OCI-LY3 (cell line): Measurements from ENCODE around the gene HNRNPLL.

Source experiments
- H2AFZ ChIP-seq: fragments of 200-600, 300-600 bp; shearing (Covaris generic); 2 replicates; pipeline ENCODE4 v1.6.0; 2014; ENCODE audit warnings: antibody characterized with exemption, low read depth, low read length
- H3K27ac ChIP-seq: fragments of 200-600, 300-600 bp; sonication (generic); 2 replicates; pipeline ENCODE4 v1.5.1; 2014; ENCODE audit warnings: mild to moderate bottlenecking, low read length, moderate library complexity, mixed read lengths
- H3K27me3 ChIP-seq: fragments of 200-600, 300-600 bp; sonication (generic); 2 replicates; pipeline ENCODE4 v1.6.1; 2014; ENCODE audit warnings: low read depth, low read length, mixed read lengths
- H3K36me3 ChIP-seq: fragments of 200-600, 300-600 bp; sonication (generic); replicated peaks from 2 replicates; pipeline ENCODE3; 2014; ENCODE audit warnings: low read depth, low read length, mixed read lengths
- H3K4me1 ChIP-seq: fragments of 300-600, 200-600 bp; sonication (generic); 2 replicates; pipeline ENCODE4 v1.6.1; 2014; ENCODE audit warnings: low read length, mixed read lengths
- H3K4me2 ChIP-seq: fragments of 200-600, 300-600 bp; sonication (generic); 2 replicates; pipeline ENCODE4 v1.6.1; 2014; ENCODE audit warnings: low read length, mixed read lengths
- H3K4me3 ChIP-seq: fragments of 300-600, 200-600 bp; sonication (generic); 2 replicates; pipeline ENCODE4 v1.5.1; 2014; ENCODE audit warnings: antibody characterized with exemption, mild to moderate bottlenecking, low read length, moderate library complexity
- H3K79me2 ChIP-seq: fragments of 300-600, 200-600 bp; shearing (Covaris generic); 2 replicates; pipeline ENCODE4 v1.6.1; 2014; ENCODE audit warnings: mild to moderate bottlenecking, low read length, mixed read lengths
- H3K9ac ChIP-seq: fragments of 300-600, 200-600 bp; shearing (Covaris generic); 2 replicates; pipeline ENCODE4 v1.6.0; 2014; ENCODE audit warnings: mild to moderate bottlenecking, low read length, moderate library complexity
- H3K9me3 ChIP-seq: fragments of 200-600, 300-600 bp; shearing (Covaris generic); 2 replicates; pipeline ENCODE4 v1.6.1; 2014; ENCODE audit warnings: low read length, mixed read lengths; ENCODE audit not compliant: insufficient read depth
- H4K20me1 ChIP-seq: fragments of 200-600, 300-600 bp; sonication (generic); 2 replicates; pipeline ENCODE4 v1.6.1; 2016; ENCODE audit warnings: low read length, mixed read lengths; ENCODE audit not compliant: insufficient read depth
- CTCF ChIP-seq: fragments of 200-600, 300-600 bp; sonication (generic); IDR thresholded peaks from 2 replicates; pipeline ENCODE4 v1.5.1; 2014; ENCODE audit warnings: antibody characterized with exemption, low read length, low read depth
- EZH2phosphoT487 ChIP-seq: fragments of 200-600 bp; shearing (Covaris generic); IDR thresholded peaks from 2 replicates; pipeline ENCODE4 v1.6.1; 2018; ENCODE audit warnings: antibody characterized with exemption, mixed run types, low read depth

Gene HNRNPLL

GRCh38 chr2:38526195-38526594 is 76.5 kb downstream of the HNRNPLL start:
- Histone ChIP-seq H3K27me3 (no peaks in the 10 kb centered on the region), H3K27ac (no peak overlapping the region), H2AFZ (no peak overlapping the region), H4K20me1 (no peaks in the 10 kb centered on the region), H3K9ac (no peak overlapping the region), H3K4me2 (no peak overlapping the region), H3K36me3 (no peaks in the 10 kb centered on the region), H3K4me1 (peaks cover 24% of the 10 kb centered on the region), H3K79me2 (no peaks in the 10 kb centered on the region), H3K4me3 (no peak overlapping the region), H3K9me3 (no peaks in the 10 kb centered on the region)
- no peak for TF ChIP-seq EZH2phosphoT487
- TF ChIP-seq CTCF: no peak

DNA sequence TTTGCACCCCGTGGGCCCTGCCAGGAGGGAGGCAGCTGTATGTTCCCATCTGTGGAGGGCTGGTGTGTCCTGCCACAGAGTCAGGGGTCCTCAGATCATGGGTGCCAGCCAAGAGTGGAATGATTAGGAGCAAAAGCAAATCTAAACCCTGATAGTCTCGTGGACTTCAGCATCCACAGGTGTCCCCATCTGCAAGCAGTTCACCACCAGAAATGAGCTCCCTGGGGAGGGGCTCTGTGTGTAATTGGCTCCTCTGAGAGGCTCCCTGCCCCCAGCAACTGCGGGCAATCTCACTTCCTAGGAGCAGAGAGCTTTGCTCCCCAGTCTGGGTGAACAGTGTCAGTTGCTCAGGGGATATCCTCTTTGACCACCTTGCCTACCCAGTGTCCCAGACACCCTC is 78.1 kb downstream of the HNRNPLL start:
- Histone ChIP-seq H3K27ac (no peak overlapping the region), H3K36me3 (no peaks in the 10 kb centered on the region), H3K9ac (no peak overlapping the region), H3K4me1 (peaks cover 24% of the 10 kb centered on the region), H2AFZ (no peak overlapping the region; the same call in 1 of the 2 replicates), H3K27me3 (no peaks in the 10 kb centered on the region), H3K4me2 (peak overlapping the region; percentile 9; the same call in 1 of the 2 replicates), H3K9me3 (no peaks in the 10 kb centered on the region), H4K20me1 (no peaks in the 10 kb centered on the region), H3K79me2 (no peaks in the 10 kb centered on the region), H3K4me3 (no peak overlapping the region)
- TF ChIP-seq EZH2phosphoT487: no peak
- TF ChIP-seq CTCF: no peak

- Histone ChIP-seq H3K27me3 (no peaks in the 10 kb centered on the region), H3K79me2 (no peaks in the 10 kb centered on the region), H4K20me1 (no peaks in the 10 kb centered on the region), H3K4me3 (no peak overlapping the region), H2AFZ (no peak overlapping the region), H3K4me1 (peaks cover 23% of the 10 kb centered on the region), H3K36me3 (no peaks in the 10 kb centered on the region), H3K27ac (no peak overlapping the region), H3K4me2 (no peak overlapping the region), H3K9ac (no peak overlapping the region), H3K9me3 (no peaks in the 10 kb centered on the region)
- TF ChIP-seq EZH2phosphoT487: no peak
- TF ChIP-seq CTCF: peak; percentile 32; the same call in 1 of the 2 replicates
These were observed 78.8 kb downstream of the HNRNPLL start for GRCh38 chr2:38523728-38524437.

DNA sequence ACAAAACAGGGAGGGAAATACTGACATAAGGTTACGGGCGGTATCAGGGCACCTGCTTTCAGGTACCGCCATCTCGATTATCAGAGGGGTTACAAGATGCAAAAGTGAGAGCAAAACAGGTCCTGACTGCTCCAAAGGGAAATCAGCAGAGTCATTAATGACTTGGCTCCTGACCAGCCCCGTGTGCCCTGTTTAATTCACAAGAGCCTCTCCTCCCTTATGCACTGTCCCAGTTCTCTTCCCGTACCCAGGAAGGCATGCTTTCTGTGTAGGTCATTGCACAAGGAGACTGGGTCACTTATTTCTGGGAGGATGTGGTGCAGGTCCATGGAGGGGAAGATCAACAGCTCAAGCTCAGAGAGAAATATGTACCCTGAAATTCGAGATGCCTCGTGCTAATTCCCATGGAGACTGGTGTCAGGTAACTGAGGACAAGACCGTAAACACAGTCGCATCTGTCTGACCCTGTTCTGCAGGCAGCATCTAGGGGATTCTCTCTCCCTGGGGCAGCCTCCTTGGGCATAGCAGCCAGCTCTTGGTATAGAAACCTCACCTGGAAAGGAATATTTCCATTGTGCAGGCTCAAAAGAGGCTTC is 79.9 kb downstream of the HNRNPLL start:
- Histone ChIP-seq H3K9ac (no peak overlapping the region), H3K4me1 (peaks cover 17% of the 10 kb centered on the region), H3K9me3 (no peaks in the 10 kb centered on the region), H3K36me3 (no peaks in the 10 kb centered on the region), H3K79me2 (no peaks in the 10 kb centered on the region), H4K20me1 (no peaks in the 10 kb centered on the region), H3K27me3 (no peaks in the 10 kb centered on the region), H3K27ac (no peak overlapping the region), H3K4me2 (no peak overlapping the region), H3K4me3 (no peak overlapping the region), H2AFZ (no peak overlapping the region)
- TF ChIP-seq CTCF (no peak), EZH2phosphoT487 (no peak)
